ENCODE results near the gene TFF3.

Gene TFF3

DNA sequence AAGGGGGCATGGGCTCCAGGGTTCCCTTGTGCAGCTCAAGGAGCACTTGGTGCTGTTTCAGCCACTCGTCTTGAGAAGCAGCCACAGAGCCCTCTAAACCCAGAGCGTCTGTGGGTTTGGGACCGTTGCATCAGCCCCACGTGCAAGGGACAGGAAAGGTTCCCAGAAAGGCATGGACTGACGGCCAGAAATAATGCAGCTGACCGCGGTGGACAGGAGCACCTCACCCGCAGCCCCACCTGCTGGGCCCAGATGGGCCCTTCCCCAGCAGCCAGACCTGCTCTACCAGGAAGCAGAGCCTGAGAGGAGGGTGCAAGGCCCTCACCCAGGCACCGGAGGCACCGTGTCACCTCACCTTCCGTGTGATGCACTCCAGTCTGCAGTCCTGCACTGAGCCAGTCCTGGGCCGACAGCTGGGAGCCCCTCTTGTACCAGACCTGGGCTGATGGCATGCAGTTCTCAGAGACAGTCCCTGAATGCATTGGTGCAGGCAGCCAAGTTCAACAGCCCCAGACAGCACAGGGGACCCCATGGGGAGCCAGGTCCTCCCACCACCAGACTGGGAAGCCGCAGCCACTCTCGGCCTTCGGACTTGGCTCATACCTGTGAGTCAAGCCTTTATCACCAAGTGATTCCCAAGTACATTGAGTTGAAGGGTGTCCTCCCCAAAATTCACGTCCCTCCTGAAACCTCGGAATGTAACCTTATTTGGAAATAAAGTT, 4.8 kb upstream of the TFF3 start:
- no peak for DNase-seq

DNA sequence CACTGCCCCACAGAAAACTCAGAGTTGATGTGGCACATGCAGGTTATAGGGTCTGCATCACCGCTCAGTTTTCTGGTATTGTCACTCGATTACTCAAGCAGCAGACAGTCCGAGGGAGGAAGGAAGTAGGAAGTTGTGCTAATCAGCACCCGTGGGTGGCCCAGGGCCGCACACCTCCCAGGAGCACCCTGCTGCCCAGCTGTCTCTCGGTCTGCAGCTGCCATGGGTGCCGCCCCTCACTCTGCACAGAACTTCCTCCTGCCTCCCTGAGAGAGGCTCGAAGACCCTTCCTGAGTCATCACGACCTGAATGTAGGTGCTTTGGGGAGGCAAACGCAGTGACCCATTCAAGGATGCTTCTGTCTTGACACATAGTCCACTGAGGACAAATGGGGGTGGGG, 4.2 kb upstream of the TFF3 start:
- no peak for DNase-seq

DNA sequence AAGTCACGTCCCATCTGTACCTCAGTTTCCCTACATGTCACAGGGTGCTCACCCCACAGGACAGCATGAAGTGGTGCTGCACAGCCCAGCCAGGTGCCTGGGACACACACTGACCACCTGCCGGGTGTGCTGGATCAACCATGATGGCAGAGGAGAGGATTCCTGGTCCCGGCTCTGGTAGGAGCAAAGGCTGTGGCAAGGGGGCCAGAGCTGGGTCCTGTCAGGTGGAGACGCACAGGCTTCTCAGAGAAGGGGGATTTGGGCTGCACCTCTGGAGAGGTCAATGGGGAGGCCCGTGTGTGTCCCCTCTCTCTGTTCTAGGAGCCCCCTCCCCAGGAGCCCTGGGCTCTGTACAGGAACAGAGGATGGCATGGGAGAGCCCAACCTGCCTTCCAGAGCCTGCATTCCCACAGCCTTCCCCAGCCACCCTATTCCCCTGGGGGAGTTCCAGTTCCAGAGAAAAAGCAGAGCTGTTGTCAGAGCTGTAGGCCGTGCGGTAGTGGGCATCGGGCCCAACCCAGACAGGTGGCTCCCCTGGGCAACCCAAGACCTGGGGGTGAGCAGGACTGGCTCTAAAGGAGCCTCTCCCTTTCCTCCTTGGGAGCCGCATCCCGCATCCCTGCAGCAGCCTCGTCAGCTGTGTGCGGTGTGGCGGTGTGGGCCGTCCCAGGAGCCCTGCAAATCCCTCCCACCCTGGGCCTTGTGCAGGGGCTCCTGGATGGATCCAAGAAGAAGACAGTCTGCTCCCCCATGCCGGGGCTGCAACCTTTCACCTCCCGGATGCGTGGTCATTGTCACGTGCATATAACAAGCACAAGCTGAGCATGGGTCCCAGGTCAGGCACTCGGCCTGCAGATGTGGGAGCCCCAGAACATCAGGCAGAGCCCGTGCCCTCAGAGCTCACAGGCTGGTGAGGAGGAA, 2.9 kb upstream of the TFF3 start:
- no peak for DNase-seq

DNA sequence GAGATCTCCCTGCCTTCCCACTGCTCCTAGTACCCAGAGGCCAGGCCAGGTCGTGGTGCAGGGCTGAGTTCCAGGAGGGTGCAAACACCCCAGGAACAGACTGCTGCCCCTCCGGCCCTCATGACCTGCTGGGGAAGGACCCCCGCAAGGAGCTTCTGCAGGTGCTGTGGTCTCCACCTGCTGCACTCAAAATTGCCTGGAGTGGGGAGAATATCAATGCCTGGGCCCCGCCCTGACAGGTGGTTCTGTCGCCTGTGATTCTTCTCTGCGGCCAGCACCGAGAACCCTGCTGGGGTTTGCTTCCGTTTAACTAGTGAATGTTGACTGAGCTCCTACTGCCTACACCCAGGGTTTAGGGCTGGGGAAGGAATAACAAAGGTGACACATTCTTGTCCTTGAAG, 2.1 kb upstream of the TFF3 start:
- no peak for DNase-seq

DNA sequence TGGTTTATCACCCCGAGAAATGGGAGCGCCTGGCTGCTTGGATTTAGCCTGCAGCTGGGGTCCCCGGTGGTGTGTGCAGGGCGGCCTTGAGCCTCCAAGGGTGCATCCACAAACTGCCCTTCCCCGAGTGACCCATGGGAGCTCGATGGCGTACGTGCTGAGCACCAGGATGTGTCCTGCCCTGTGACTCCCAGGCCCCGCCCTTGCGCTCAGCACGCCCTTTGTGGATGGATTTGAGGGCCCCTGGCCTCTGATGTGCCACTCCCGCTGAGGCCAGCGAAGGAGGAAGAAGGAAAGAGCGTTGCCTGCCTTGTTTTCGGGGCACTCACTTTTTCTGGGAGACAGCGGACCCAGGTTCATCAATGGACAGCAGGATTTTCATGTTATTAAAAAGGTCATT, 1.7 kb upstream of the TFF3 start:
- no peak for DNase-seq

DNA sequence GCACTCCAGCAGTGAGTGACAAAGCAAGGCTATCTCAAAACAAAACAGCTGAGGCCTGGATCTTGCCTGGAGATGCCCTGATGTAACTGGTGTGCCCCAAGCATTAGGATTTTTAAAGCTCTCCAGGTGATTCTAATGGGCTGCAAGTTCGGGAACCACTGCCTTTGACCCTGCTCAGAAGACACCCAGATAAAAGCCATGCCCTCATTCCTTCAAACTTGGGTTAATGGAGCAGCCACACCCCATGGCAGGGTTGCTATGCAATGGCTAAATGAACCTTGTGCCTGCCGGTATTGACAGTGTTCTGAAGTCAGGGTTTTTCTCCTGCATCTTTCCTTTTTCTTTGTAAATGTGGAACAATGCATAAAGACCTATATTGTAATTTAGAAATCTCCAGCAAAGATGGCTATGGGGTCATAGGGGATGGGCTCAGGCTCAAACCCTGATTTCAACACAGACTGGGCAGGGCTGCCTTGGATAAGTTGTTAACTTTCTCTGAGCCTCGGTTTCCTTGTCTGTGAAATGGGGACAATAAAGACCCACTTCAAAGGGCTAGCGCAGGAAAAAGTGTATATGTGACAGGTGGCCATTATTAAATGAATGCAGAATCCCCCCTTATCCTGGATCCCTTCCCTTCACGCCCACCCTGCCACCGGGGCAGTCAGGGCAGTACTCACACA, 453 bp downstream of the TFF3 start:
- DNase-seq, result no peak

DNA sequence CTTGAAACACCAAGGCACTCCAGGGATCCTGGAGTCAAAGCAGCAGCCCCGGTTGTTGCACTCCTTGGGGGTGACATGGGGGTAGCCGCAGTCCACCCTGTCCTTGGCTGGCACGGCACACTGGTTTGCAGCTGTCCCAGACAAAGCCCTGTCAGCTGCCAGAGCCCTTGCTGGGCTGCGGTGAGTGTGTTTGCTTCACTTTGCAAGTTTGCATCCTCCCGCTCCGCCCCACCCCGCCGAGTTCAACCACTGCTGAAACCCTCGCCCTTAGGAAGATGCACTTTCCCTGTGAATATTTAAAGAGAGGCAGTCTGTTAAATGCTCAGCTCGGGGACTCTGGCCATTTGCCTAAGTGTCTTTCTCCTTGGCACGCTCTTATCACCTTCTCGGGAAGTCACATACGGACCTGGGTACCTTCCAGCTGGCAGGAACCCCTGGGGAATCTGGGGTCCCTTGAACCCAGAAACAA, 1.7 kb downstream of the TFF3 start:
- no peak for DNase-seq

DNA sequence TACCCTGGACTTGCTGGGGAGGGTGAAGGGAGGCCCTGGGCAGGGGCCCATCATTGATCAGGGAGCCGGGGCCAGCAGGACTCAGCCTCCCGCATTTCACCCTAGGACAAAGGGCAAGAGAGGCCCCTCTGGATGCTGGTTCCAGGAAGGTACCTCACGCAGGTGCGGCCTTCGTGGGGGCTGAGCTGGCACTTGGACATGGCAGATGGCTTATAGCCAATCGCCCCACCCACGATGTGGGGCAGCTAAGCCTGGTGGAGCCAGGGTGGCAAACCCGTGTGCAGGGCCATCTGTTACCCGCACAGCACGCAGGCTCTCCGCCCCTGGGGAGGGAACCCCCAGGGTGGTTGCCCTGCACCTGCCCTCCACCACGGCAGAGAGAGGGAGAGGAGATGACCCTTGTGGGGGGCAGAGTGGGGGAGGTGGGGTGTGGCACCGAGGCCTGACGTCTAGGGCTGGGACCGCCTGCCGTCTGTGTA, 2.5 kb downstream of the TFF3 start:
- DNase-seq, result no peak

DNA sequence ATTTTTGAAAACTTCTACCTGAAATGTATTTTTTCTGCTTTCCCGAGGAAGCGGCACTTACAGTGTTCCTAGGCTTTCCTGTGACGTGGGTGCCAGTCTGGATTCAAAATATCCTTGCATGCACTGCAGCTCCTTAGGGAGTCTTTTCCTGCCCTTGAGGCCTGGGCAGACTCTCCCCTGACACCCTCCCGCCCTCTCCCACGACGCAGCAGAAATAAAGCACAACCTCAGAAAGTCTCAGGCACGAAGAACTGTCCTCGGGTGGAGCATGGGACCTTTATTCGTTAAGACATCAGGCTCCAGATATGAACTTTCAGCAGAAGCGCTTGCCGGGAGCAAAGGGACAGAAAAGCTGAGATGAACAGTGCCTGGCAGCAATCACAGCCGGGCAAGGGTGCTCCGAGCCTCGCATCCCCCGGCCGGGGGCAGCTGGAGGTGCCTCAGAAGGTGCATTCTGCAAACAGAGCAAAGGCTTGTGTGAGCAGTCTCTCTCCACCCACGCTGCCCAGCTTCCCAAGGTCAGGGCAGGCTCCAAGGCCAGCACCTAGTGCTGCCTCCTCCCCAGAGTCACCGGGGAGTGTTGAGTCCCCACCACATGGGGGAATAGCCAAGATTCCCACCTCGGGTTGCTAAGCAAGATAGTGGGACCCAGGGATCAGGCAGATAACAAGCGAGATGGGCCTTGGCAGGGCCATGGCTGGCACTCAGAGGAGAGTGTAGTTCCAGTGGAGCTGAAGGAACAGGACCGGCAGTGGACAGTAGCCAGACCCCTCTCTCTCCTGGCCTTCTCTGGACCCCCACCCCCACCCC, 3.2 kb downstream of the TFF3 start:
- no peak for DNase-seq

DNA sequence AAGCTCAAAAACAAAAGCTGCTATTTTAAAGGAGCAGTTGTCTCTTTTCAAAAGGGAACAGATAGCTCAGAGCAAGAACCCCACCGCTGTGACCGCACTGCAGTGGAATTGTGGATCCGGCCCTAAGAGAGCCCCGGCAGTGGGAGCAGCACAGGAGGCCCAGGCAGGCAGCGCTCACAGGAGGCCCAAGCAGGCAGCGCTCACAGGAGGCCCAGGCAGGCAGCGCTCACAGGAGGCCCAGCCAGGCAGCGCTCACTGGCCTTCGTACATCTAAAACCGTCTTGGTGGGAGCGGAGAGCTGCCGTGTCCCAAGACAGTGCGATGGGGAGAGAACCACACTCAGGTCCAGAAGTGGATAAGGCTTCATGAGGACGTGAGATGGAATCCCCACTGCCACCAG, 4.0 kb downstream of the TFF3 start:
- DNase-seq, result no peak

DNA sequence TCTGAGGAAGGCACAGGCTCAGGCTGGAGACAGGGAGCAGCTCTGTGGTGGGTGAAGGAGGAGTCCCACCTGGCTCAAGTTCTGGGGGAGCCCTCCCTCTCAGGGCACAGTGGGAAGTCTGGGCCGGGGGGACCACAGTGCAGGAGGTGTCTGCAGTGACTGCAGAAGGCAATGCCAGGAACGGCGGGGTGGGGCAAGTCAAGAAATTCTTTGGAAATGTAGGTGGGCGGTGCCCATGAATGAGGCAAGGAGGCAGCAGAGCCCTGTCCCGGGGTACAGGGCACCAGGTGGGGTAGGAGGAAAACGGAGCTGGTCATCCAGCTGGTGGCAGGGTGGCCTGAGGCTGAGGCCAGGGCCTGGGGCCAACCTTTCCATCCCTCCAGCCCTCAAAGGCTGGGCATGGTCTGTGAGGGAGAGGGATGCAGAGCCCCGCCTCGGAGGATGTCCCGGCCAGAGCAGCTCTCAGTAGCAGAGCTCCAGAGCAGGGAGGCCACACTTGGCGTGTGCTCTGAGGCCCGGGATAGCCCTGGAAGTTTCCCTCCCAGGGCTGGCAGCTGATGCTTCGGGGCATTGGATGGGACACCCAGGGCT, 4.7 kb downstream of the TFF3 start:
- DNase-seq, result no peak

DNA sequence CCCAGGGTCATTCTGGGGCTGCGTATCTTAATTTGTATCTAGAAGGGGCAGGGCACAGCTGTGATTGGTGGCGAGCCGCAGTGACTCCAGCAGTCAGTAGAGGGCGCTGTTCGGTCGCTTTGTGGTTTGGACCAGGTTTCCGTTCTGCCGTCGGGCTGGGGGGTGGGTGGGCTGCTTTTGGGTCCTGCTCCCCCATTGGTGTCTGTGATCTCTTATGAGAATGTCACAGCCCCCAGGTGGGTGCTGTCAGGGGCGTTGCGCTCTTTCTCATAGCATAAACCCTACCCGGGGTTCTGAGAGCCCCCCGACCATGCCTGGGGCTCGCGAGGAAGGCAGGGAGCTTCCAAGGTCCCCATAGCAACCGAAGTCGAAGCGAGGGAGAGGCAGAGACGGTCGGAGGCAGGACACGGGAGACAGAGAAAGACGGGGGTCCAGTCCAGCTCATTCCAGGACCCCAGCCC, 5.4 kb downstream of the TFF3 start:
- DNase-seq, result peak; percentile 53

DNA sequence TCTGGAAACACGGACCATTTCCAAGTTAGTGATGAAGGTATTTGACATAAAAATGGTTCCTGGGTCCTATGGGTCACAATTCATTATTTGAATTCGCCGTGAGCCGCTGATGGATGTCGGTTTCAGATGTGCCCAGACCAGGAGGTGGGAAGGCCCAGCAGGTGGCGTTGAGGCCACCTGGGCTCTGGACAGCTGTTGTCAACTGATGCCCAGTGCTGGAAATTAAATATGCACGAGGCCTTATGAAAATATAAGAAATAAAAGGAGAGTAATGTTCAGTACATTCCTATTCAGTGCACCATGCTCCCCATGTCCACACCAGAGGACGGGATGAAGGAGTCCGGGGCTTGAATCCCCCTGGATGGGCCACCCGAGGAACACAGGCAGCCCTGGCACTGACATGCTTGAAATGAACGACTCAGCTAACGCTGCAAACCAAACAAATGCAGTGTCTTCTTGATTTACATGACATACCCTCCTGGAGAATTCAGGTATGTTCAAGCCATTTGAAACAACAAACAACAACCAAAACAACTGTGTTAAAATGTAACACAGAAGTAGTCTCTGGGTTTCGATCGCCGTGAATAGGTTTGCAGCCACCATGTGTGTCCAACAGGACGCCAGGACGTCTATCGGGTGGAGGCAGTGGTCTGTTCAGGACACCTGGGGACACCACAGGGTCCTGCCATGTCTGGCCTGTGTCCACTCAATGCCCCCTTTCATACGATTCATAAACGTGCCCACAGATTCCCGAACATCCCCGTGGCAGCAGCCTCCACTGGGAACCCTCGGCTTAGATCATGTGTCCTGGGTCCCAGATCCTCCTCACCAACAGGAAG, 6.1 kb downstream of the TFF3 start:
- DNase-seq, result no peak

DNA sequence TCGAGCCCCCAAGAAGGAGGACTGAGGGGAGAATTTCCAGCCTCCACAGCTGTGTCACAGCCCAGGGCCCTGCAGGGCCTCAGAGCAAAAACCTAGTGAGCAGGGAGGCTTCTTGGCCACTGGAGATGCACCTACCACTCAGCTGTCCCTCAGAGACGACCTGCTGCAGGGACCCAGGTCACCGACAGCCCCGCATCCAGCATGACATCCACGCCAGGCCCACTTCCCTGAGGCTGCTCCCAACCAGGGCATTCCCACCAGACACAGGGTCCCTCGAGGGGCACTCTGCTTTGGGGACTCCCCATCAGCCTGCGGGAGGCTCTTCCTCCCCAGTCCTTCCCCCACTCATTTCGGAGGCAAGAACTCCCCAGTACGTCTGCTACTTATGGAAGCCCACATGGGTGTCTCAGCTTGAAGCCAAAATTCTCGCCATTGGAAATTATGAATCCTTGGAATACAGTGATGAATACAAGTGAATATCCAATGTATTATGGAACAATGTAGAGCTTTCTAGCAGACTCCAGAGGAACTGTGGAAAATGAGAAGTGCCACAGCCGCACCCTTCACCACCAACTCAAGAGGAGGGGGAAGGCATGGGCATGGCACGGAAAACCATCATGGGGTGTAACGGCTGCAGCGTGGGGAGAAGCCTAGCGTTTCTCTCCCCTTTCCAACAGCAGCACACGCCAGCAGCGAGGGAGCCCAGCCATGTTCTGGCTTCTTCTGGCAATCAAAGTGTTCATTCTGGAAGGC, 6.9 kb downstream of the TFF3 start:
- no peak for DNase-seq

DNA sequence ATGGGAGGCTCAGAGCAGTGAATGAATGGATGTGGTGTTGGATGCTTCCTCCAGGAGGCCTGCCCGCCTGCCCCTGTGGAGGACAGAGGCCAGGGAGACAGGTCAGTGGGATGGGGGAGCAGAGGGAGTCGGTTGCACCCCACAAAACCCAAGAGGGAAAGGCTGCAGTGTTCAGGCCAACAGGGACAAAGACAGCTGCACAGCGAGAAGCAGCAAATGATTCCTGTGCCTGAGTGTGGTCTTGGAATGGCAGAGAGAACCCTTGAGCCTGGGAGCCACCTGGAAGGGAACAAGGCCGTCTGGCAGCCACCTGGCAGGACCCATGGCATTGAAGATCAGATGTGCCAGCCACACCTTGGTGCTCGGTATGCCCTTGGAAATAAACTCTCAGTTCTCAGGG, 8.1 kb downstream of the TFF3 start:
- no peak for DNase-seq

DNA sequence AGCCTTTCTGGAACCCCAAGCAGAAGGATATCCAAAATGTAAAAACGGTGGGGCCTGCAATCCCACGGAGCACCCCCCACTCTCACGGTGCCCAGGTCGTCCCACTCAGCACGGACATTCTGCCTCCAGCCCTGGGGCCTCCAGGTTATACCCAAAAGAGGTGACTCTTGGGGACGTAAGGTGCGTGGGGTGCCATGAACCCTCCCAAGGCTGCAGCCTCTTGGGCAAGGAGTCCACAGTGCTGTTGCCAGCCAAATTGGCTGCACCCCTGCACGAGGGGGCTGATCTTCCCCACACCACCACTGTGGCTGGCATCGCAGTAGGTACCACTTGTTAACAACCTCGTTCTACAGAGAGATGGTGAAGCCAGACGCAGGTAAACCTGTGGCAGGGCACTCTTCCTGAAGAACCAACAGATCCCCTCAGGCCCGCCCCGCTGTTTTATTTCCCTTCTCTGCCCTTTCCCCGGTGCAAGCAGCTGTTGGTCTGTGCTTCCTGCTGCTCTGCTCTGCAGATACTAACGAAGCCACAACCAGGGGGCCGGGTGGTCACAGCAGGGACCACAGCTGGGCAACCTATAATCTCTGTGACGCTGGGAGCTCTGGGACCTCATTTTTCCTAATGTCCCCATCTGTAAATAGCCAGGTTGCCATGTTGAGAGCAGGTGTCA, 8.7 kb downstream of the TFF3 start:
- DNase-seq, result no peak

DNA sequence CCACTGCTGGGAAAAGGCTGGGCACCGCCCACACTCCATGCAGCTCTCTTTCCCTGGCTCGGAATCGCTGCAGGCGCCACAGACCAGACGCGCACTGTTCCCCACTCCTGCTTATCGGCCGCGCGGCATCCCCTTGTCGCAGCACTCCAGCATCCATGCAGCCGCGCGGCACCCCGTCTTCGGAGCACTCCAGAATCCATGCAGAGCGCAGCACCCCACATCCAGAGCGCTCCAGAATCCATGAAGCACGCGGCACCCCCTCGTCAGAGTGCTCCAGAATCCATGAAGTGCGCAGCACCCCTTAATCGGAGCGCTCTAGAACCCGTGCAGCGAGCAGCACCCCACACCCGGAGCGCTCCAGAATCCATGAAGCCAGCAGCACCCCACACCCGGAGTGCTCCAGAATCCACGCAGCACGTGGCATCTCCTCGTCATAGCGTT, 9.5 kb downstream of the TFF3 start:
- DNase-seq, result no peak

DNA sequence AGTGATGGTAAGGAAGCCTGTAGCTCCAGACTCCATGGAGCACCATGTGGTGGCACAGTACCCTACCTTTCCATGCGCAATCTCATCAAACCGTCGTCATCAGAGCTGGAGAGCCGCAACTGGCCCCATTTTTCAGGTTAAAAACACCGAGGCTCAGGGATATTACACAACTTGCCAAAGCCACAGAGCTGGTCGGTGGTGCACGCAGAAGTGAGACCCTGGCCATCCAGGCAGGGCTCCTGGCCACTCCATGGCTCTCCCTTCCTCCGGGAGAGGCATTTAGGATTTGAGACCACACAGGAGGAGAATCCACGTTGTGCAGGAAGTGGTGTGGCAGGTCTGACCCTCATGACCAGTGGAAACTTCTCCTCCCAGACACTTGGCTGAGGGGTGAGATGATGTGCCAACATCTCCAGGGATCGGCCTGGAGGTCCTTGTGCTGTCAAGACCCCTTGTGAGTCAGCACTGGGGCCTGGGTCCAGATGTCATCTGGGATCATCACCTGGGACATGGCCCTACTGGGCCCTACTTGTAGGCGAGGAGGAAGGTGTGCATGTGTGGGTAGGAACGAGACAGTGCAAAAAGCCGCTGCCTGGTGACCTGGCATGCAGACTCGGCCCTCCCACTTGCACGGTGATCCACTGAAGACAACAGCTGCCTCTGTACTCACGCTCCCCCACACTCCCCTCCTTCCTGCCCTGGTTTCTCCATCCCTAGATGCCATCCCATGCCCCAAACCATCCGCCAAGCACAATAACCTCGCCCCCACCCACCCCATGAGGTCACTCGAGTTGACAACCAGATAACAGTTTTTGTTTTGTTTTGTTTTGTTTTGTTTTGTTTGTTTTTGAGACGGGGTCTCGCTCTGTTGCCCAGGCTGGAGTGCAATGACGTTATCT, 10.4 kb downstream of the TFF3 start:
- no peak for DNase-seq

DNA sequence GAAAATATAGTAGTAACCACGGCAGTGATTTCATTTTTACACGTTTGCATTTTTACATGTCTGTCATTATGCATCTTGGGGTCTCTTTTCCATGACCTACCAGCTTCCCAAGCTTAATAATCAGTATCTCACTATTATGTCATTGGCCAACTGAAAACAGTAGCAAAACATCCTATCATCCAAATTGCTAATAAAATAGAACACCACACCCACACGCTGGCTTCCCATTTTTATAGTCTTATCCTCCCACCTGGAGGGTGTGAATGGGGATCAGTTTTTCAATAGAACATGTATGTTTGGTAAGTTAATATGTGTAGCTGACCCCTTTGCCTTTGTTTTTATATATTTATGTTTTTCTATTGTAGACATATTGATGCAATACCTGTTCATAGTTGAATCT, 11.8 kb downstream of the TFF3 start:
- DNase-seq, result no peak
